ENCODE results near the gene EIF4G3. TPM values are rescaled to one million over a fixed set of nuclear protein-coding genes. Genes with fewer than 3 reads are reported as not detected.

The EIF4G3 gene
- total RNA-seq, 4 donors from 2014 or later: 48.6 to 73.6 (median 57.9) TPM

DNA sequence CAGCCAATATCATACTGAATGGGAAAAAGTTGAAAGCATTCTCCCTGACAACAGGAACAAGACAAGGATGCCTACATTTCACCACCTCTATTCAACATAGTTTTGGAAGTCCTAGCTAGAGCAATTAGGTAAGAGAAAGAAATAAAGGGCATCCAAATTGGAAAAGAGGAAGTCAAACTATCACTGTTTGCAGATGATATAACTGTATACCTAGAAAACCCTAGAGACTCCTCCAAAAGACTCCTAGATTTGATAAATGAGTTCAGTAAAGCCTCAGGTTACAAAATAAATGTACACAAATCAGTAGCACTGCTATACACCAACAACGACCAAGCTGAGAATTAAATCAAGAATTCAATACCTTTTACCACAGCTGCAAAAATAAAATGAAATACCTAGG, 218.3 kb downstream of the EIF4G3 start:
- Histone ChIP-seq H3K4me3 (no peak overlapping the region), H3K27me3 (no peaks in the 10 kb centered on the region), H3K27ac (no peak overlapping the region), H3K9me3 (no peaks in the 10 kb centered on the region), H3K36me3 (peaks cover 0 to 7% of the 10 kb centered on the region in 2 donors), H3K4me1 (no peaks in the 10 kb centered on the region)
- WGBS, 2 donors (ENCODE audit: low coverage in 1 of 2): 50 to 73% methylated on average over 1 of the region's 1 CpG
- TF ChIP-seq POLR2A (IDR thresholded peaks at IDR 0.05) (no peak), POLR2AphosphoS5 (IDR thresholded peaks at IDR 0.05) (no peak), EP300 (IDR thresholded peaks at IDR 0.05) (no peak)
- TF ChIP-seq, protein P1, sequence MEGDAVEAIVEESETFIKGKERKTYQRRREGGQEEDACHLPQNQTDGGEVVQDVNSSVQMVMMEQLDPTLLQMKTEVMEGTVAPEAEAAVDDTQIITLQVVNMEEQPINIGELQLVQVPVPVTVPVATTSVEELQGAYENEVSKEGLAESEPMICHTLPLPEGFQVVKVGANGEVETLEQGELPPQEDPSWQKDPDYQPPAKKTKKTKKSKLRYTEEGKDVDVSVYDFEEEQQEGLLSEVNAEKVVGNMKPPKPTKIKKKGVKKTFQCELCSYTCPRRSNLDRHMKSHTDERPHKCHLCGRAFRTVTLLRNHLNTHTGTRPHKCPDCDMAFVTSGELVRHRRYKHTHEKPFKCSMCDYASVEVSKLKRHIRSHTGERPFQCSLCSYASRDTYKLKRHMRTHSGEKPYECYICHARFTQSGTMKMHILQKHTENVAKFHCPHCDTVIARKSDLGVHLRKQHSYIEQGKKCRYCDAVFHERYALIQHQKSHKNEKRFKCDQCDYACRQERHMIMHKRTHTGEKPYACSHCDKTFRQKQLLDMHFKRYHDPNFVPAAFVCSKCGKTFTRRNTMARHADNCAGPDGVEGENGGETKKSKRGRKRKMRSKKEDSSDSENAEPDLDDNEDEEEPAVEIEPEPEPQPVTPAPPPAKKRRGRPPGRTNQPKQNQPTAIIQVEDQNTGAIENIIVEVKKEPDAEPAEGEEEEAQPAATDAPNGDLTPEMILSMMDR (IDR thresholded peaks at IDR 0.05): no peak
- ATAC-seq: no peak

DNA sequence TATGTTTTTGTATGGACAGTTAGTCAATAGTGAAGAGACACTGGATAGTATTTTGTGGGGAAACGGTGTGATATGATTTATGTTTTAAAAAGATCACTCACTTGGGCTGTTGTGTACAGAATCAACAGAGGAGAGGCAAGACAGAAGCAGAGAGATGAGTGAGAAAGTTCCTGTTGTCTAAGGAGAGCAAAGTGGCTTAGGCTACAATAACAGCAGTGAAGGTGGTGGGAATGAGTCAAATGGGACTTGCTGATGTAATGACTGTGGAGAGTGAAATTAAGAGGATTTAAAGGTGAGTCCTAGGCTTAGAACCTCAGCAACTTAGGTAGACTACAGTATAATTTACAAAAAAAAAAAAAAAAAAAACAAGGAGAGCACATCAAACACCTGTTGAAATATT, 220.4 kb downstream of the EIF4G3 start:
- ATAC-seq: no peak
- TF ChIP-seq, protein P1 (IDR thresholded peaks at IDR 0.05): no peak
- no peak for TF ChIP-seq POLR2AphosphoS5 (IDR thresholded peaks at IDR 0.05)
- no peak overlapping the region for H3K4me3 ChIP-seq
- H3K27ac ChIP-seq: no peak overlapping the region
- peaks cover 0 to 7% of the 10 kb centered on the region in 2 donors for H3K36me3 ChIP-seq
- WGBS, 2 donors (ENCODE audit: low coverage in 1 of 2): 92 to 100% methylated on average over 1 of the region's 1 CpG
- no peaks in the 10 kb centered on the region for H3K4me1 ChIP-seq
- H3K9me3 ChIP-seq: no peaks in the 10 kb centered on the region
- no peaks in the 10 kb centered on the region for H3K27me3 ChIP-seq

DNA sequence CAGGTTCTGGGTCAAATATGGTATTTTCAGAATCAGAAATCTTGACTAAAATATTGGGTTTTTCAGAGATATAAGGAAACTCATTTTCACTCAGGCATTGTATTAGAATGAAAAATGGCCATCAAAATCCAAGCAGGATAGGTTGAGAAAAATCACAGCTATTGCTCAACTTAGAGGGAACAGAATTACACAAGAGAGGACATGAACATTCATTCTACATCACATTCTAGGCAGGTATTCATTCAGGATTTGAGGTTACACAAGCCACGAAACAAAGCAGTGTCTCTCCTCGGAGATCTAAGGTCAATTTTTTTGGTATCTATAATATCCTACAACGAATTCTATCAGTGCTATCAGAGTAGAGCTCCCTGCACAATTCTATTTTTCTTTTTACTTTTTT, 226.0 kb downstream of the EIF4G3 start:
- TF ChIP-seq POLR2AphosphoS5 (IDR thresholded peaks at IDR 0.05): no peak
- no peak for TF ChIP-seq EP300 (IDR thresholded peaks at IDR 0.05)
- TF ChIP-seq, protein P1 (IDR thresholded peaks at IDR 0.05): no peak
- TF ChIP-seq POLR2A (IDR thresholded peaks at IDR 0.05): no peak

DNA sequence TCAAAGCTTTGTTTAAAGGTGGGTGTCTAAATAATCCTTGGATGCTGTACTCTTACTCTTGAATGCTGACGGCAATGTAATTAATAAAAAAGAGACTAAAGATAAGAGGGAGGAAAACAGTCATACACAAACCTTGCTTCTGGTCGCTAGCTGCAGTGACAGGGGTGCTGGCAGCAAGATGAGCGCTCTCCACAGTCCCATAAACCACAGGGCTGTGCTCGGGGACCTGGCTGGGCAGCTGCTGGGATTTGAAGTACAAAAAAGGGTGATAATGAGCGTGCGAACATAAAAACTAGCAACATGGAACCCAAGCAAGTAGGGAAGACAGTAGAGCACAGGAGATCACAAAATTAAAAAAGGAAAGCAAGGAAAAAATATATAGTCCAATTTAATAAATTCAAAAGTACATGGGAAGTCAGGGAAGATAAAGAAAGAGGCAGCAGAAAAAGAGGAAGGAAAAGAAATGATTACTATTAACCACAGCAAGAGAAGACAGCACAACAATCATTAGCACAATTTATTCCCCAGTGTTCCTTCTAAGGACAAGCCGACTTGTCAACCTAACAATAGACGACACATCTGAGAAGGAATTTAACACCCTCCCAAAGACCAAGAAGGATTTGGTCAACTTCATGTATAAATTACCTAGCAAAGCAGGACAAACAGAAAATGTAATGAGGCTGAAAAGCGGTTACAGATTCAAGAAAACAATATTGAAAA, 226.7 kb downstream of the EIF4G3 start:
- TF ChIP-seq POLR2AphosphoS5 (IDR thresholded peaks at IDR 0.05) (no peak), POLR2A (IDR thresholded peaks at IDR 0.05) (no peak), EP300 (IDR thresholded peaks at IDR 0.05) (no peak)
- TF ChIP-seq, protein P1 (IDR thresholded peaks at IDR 0.05): no peak
- 81 to 86% methylated on average over 4 to 9 of the region's 9 CpGs for WGBS, 2 donors (ENCODE audit: low coverage in 1 of 2)
- Histone ChIP-seq H3K4me1 (no peaks in the 10 kb centered on the region), H3K9me3 (no peaks in the 10 kb centered on the region), H3K4me3 (no peak overlapping the region), H3K36me3 (peaks cover 0 to 12% of the 10 kb centered on the region in 2 donors), H3K27ac (no peak overlapping the region), H3K27me3 (no peaks in the 10 kb centered on the region)
- no peak for ATAC-seq

More for the DNA sequence above, 226.0 kb downstream of the EIF4G3 start:
- Histone ChIP-seq H3K27ac (no peak overlapping the region), H3K27me3 (no peaks in the 10 kb centered on the region), H3K4me1 (no peaks in the 10 kb centered on the region), H3K36me3 (peaks cover 0 to 7% of the 10 kb centered on the region in 2 donors), H3K4me3 (no peak overlapping the region), H3K9me3 (no peaks in the 10 kb centered on the region)
- WGBS, 2 donors (ENCODE audit: low coverage in 1 of 2): 89 to 93% methylated on average over 3 of the region's 3 CpGs
- no peak for ATAC-seq

DNA sequence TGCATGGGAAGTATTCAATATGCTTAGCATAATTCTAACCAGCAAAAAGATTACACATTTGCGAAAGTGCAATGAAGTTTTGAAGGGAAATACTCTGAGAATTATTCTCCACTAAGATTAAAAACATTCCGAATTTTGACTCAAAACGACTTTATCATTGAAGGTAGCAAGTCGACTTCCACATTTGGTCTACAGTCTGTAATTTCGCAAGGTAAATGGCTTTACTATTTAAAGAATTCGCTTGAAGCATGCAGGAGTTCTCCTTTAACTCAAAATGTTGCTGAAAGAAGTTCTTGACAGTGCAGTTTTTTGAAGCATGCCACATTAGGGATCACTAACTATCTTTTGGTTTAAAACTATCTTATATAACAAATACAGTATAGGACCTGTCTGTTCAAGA, 228.6 kb downstream of the EIF4G3 start:
- Histone ChIP-seq H3K9me3 (no peaks in the 10 kb centered on the region), H3K27ac (no peak overlapping the region), H3K27me3 (no peaks in the 10 kb centered on the region), H3K4me1 (no peaks in the 10 kb centered on the region), H3K4me3 (no peak overlapping the region), H3K36me3 (peaks cover 0 to 12% of the 10 kb centered on the region in 2 donors)
- TF ChIP-seq, protein P1 (IDR thresholded peaks at IDR 0.05): no peak
- no peak for ATAC-seq
- WGBS, 2 donors (ENCODE audit: low coverage in 1 of 2): 88 to 96% methylated on average over 4 to 6 of the region's 6 CpGs

Data from gastroesophageal sphincter (tissue), 4 donors.